Transverse colon (tissue), 4 donors: ENCODE measurements around the gene INPP4B. TPM values are rescaled to one million over a fixed set of nuclear protein-coding genes. Genes with fewer than 3 reads are reported as not detected.

Source experiments
- DNase-seq: peaks from one replicate; pipeline ENCODE4 v3.0.0-alpha.2; 2019
- H3K27ac ChIP-seq, 4 donors: fragments of 200-600 bp; sonication (generic); 2 replicates each; pipeline ENCODE4 v1.5.1; 2016 to 2018; ENCODE audit warnings: inconsistent platforms in 4 of 4
- H3K27me3 ChIP-seq: fragments of 200-600 bp; sonication (generic); 2 replicates; pipeline ENCODE4 v1.5.1; 2017; ENCODE audit warnings: inconsistent platforms
- H3K36me3 ChIP-seq, 4 donors: fragments of 200-600 bp; sonication (generic); 2 replicates each; pipeline ENCODE4 v1.5.1; 2017 to 2019; ENCODE audit warnings: inconsistent platforms in 4 of 4
- H3K4me1 ChIP-seq, 4 donors: fragments of 200-600 bp; sonication (generic); 2 replicates each; pipeline ENCODE4 v1.5.1; 2017 to 2020; ENCODE audit warnings: inconsistent platforms in 4 of 4
- H3K4me3 ChIP-seq, 4 donors: fragments of 200-600 bp; sonication (generic); 1 replicate in 1 of 4; 2 replicates in 3 of 4; pipeline versions ENCODE4 v1.5.1 to v1.6.1; 2017 to 2019; ENCODE audit warnings: inconsistent platforms in 4 of 4
- H3K9me3 ChIP-seq, 2 donors: fragments of 200-600 bp; sonication (generic); 2 replicates each; pipeline ENCODE4 v1.5.1; 2017 to 2019; ENCODE audit warnings: inconsistent platforms in 2 of 2
- CTCF ChIP-seq, 5 experiments: fragments of 200-600 bp in 3 of 5; fragments of 450-650 bp in 2 of 5; sonication (generic) in 3 of 5; IDR thresholded peaks; 1 replicate in 2 of 5; 2 replicates in 3 of 5; pipeline ENCODE4 v1.5.1; 2016 to 2017; ENCODE audit warnings: antibody characterized with exemption in 5 of 5, inconsistent platforms in 3 of 5, mild to moderate bottlenecking in 2 of 5, moderate library complexity in 1 of 5
- EP300 ChIP-seq: sonication (generic); formaldehyde crosslinking; IDR thresholded peaks from one replicate; pipeline ENCODE4 v1.6.1; 2017; ENCODE audit warnings: antibody characterized with exemption, low read depth
- POLR2A ChIP-seq: fragments of 450-650 bp; IDR thresholded peaks from one replicate; pipeline ENCODE4 v1.6.1; 2016; ENCODE audit warnings: antibody characterized with exemption, mild to moderate bottlenecking, moderate library complexity
- POLR2AphosphoS5 ChIP-seq, 3 donors: sonication (generic); formaldehyde crosslinking; IDR thresholded peaks; one replicate each; pipeline ENCODE4 v1.6.1; 2016; ENCODE audit warnings: antibody characterized with exemption in 3 of 3
- WGBS, 2 donors: methylation state at CpG; one replicate each; pipeline ENCODE4 v1.1.5; 2018; ENCODE audit warnings: low coverage in 1 of 2; 5-methylcytosine and 5-hydroxymethylcytosine counted together
- in situ Hi-C, 4 donors: fragments of 200-750 bp; cut with MboI; loops; one replicate each; pipeline versions ENCODE4 v1.15.0 to v1.15.1; 2017; ENCODE audit warnings: low sequenced_read_pairs in 3 of 4, low pct_ligation_motif_present in 1 of 4, low pct_unique_long_range_greater_than_20kb in 1 of 4
- intact Hi-C: fragments of 100-400 bp; cut with DNase I; formaldehyde crosslinking; loops from one replicate; pipeline ENCODE4 v1.15.1; 2023; ENCODE audit warnings: low total_unique reads
- total RNA-seq, 4 donors: library from RNA; depleted of rRNA; stranded (reverse); fragments of >200 nt; gene quantifications; one replicate each; pipeline ENCODE4 v1.1.0, GENCODE V29; 2016

The INPP4B gene
- total RNA-seq, 4 donors from 2014 or later, result 18.3 to 33.8 (median 31.4) TPM

GRCh38 chr4:142866685-142867084 is 20.6 kb upstream of the INPP4B start:
- no peak for TF ChIP-seq POLR2AphosphoS5 (IDR thresholded peaks at IDR 0.05)
- no peak for TF ChIP-seq EP300
- no peak for TF ChIP-seq POLR2A
- TF ChIP-seq CTCF (IDR thresholded peaks at IDR 0.05), result no peak
- DNase-seq, result no peak
- no peak overlapping the region for H3K4me3 ChIP-seq
- no peak overlapping the region for H3K27ac ChIP-seq
- intact Hi-C loops (no loop called here), in situ Hi-C loops (no loop called here)
- no peaks in the 10 kb centered on the region for H3K4me1 ChIP-seq
- 93% methylated on average over 5 of the region's 5 CpGs for WGBS, 2 donors
- no peaks in the 10 kb centered on the region for H3K27me3 ChIP-seq
- H3K9me3 ChIP-seq, result no peaks in the 10 kb centered on the region
- H3K36me3 ChIP-seq, result no peaks in the 10 kb centered on the region

- TF ChIP-seq CTCF (IDR thresholded peaks at IDR 0.05) (no peak), POLR2AphosphoS5 (IDR thresholded peaks at IDR 0.05) (no peak), POLR2A (no peak), EP300 (no peak)
- in situ Hi-C loops, result no loop called here
- Histone ChIP-seq H3K27me3 (no peaks in the 10 kb centered on the region), H3K4me1 (no peaks in the 10 kb centered on the region), H3K36me3 (no peaks in the 10 kb centered on the region), H3K4me3 (no peak overlapping the region), H3K27ac (no peak overlapping the region), H3K9me3 (no peaks in the 10 kb centered on the region)
- DNase-seq, result no peak
- intact Hi-C loops, result no loop called here
- WGBS, 2 donors, result 100% methylated on average over 1 of the region's 1 CpG
Observed at GRCh38 chr4:142861351-142861750, 15.2 kb upstream of the INPP4B start.

GRCh38 chr4:142858965-142859364 is 12.9 kb upstream of the INPP4B start:
- no peaks in the 10 kb centered on the region for H3K36me3 ChIP-seq
- intact Hi-C loops (no loop called here), in situ Hi-C loops (no loop called here)
- no peaks in the 10 kb centered on the region for H3K27me3 ChIP-seq
- H3K9me3 ChIP-seq, result no peaks in the 10 kb centered on the region
- H3K4me1 ChIP-seq, result no peaks in the 10 kb centered on the region
- no peak overlapping the region for H3K27ac ChIP-seq
- H3K4me3 ChIP-seq, result no peak overlapping the region
- DNase-seq, result no peak
- TF ChIP-seq POLR2A (no peak), CTCF (IDR thresholded peaks at IDR 0.05) (no peak), EP300 (no peak), POLR2AphosphoS5 (IDR thresholded peaks at IDR 0.05) (no peak)

- H3K4me1 ChIP-seq, result no peaks in the 10 kb centered on the region
- TF ChIP-seq CTCF (IDR thresholded peaks at IDR 0.05), result no peak
- no peak for DNase-seq
- 60 to 65% methylated on average over 3 of the region's 3 CpGs for WGBS, 2 donors
- no peaks in the 10 kb centered on the region for H3K36me3 ChIP-seq
- no peaks in the 10 kb centered on the region for H3K27me3 ChIP-seq
- no peak overlapping the region for H3K27ac ChIP-seq
- H3K9me3 ChIP-seq, result no peaks in the 10 kb centered on the region
- H3K4me3 ChIP-seq, result no peak overlapping the region
- in situ Hi-C loops, result no loop called here
- intact Hi-C loops, result no loop called here
Observed at GRCh38 chr4:142858446-142858845, 12.3 kb upstream of the INPP4B start.
